K562 (cell line): ENCODE measurements around the gene RELL2. TPM values are rescaled to one million over a fixed set of nuclear protein-coding genes. Genes with fewer than 3 reads are reported as not detected.

Source experiments
- ETV5 ChIP-seq: sonication (generic); formaldehyde crosslinking; IDR thresholded peaks from 2 replicates; pipeline ENCODE4 v1.4.0; 2020; ENCODE audit warnings: low read depth, mild to moderate bottlenecking, missing genetic modification reagents
- GABPA ChIP-seq: fragments of 200-800 bp; sonication (Bioruptor generic); conservative IDR thresholded peaks from 2 replicates; pipeline ENCODE4 v1.6.1; 2016; ENCODE audit warnings: low read depth, missing genetic modification characterization, missing compliant biosample characterization
- ZBTB40 ChIP-seq, 2 experiments: fragments of 450-650 bp in 1 of 2; sonication (generic) in 1 of 2; formaldehyde crosslinking in 1 of 2; IDR thresholded peaks; 2 replicates each; pipeline versions ENCODE4 v1.7.1 to v1.9.0; 2016 to 2022; ENCODE audit warnings: inconsistent platforms in 1 of 2, mild to moderate bottlenecking in 1 of 2, missing genetic modification reagents in 1 of 2
- polyA plus RNA-seq, 8 experiments: library from polyadenylated mRNA; depleted of rRNA in 4 of 8; stranded (reverse) in 5 of 8; unstranded in 3 of 8; fragments of >200 nt; fragmentation: Nextera tagmentation in 2 of 8; fragmentation: Illumina TruSeq in 1 of 8; extraction: Ambion mirVana in 2 of 8; extraction: Trizol in 1 of 8; gene quantifications; 2 replicates each; pipeline versions ENCODE4 v1.2.1 to v1.2.3, GENCODE V29; 2011 to 2014; ENCODE audit warnings: inconsistent platforms in 1 of 8, missing spikeins in 1 of 8
- total RNA-seq, 7 experiments: library from RNA; depleted of rRNA in 6 of 7; stranded (reverse); fragments of >200 nt in 6 of 7; fragmentation: Illumina TruSeq in 2 of 7; extraction: Trizol in 2 of 7; gene quantifications; 2 replicates each; pipeline versions ENCODE4 v1.2.1 to v1.2.3, GENCODE V29; 2011 to 2021; ENCODE audit warnings: low replicate concordance in 1 of 7
- TF ChIP-seq, protein P1 (sequence below): fragments of 450-650 bp; formaldehyde crosslinking; IDR thresholded peaks from 2 replicates; pipeline ENCODE4 v1.4.0; 2022; ENCODE audit warnings: missing genetic modification characterization

RELL2 gene
- total and polyA plus RNA-seq, 9 of the 15 experiments (the other 6 are each of a cell fraction or from before 2014, with no cell fraction given): 0.06 to 36.0 (median 14.3) TPM

DNA sequence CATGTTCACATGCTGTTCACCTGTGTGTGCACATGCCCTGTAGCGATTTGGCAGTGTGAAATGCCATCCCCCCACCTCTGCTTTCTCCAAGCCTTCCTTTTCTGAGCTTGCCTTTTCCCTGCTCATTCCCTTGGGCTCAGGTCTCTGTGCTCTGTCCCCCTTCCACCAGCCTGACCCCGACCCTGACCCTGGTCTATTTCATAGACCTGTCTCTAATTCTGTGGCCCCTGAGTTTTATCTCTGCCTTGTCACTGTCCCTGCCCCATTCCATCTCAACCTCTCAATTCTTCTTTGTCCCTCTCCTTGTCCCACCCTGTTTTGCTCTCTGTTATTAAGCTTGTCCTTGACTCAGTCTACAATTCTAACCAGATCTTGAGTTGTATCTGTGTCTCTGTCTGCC, 44.5 kb downstream of the RELL2 start (continued):
- TF ChIP-seq ZBTB40 (IDR thresholded peaks at IDR 0.05) (peak; percentile 37; the same call in 1 of the 2 replicates), ZBTB40 (CRISPR knock-in tag; IDR thresholded peaks at IDR 0.05) (no peak), ETV5 (CRISPR knock-in tag) (peak; percentile 34; the same call in 1 of the 2 replicates), GABPA (tag) (0 out of 2 replicates have a peak, but pooled peaks have one; percentile 29)
- TF ChIP-seq, protein P1, sequence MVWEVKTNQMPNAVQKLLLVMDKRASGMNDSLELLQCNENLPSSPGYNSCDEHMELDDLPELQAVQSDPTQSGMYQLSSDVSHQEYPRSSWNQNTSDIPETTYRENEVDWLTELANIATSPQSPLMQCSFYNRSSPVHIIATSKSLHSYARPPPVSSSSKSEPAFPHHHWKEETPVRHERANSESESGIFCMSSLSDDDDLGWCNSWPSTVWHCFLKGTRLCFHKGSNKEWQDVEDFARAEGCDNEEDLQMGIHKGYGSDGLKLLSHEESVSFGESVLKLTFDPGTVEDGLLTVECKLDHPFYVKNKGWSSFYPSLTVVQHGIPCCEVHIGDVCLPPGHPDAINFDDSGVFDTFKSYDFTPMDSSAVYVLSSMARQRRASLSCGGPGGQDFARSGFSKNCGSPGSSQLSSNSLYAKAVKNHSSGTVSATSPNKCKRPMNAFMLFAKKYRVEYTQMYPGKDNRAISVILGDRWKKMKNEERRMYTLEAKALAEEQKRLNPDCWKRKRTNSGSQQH (CRISPR knock-in tag): 0 out of 2 replicates have a peak, but pooled peaks have one; percentile 32
- TF ChIP-seq, all 486 proteins: peak for 18
